BJ (cell line): ENCODE data around the gene GRIP2. TPM values are rescaled to one million over a fixed set of nuclear protein-coding genes. Genes with fewer than 3 reads are reported as not detected.

Experiments used
- CTCF ChIA-PET: fragments of 350-600 bp; formaldehyde crosslinking; extraction: SDS; loops from one replicate; lab custom pipeline; 2021; ENCODE audit warnings: antibody characterized with exemption, inconsistent platforms; lab: Yijun Ruan, JAX
- POLR2A ChIA-PET: fragments of 300-600 bp; sonication (Branson Sonifier 250); formaldehyde crosslinking; extraction: SDS; loops from one replicate; lab custom pipeline; 2021; ENCODE audit warnings: antibody characterized with exemption; lab: Charles Lee
- DNase-seq: peaks from one replicate; pipeline ENCODE4 v3.0.0-alpha.2; 2011; ENCODE audit warnings: low read depth
- H3K27me3 ChIP-seq: 2 replicates; pipeline ENCODE4 v1.6.0; 2011; ENCODE audit warnings: low read length; ENCODE audit not compliant: control insufficient read depth, insufficient read depth
- H3K36me3 ChIP-seq: 2 replicates; pipeline ENCODE4 v1.5.1; 2011; ENCODE audit warnings: low read length; ENCODE audit not compliant: control insufficient read depth, insufficient read depth
- H3K4me3 ChIP-seq: 2 replicates; pipeline ENCODE4 v1.5.1; 2011; ENCODE audit warnings: low read depth, mild to moderate bottlenecking, control low read depth, low read length
- CTCF ChIP-seq: IDR thresholded peaks from 2 replicates; pipeline ENCODE4 v1.5.1; 2011; ENCODE audit warnings: low read depth, mild to moderate bottlenecking, control low read depth, inconsistent platforms, low read length, moderate library complexity; ENCODE audit not compliant: insufficient read depth
- polyA plus RNA-seq: library from polyadenylated mRNA; depleted of rRNA; stranded (reverse); fragments of >200 nt; gene quantifications from 2 replicates; pipeline ENCODE4 v1.2.3, GENCODE V29; 2011

Gene GRIP2
- polyA plus RNA-seq, 1 experiment = 0.45 TPM

GRCh38 chr3:14474363-14475081 lies 65.6 kb downstream of the GRIP2 start:
- TF ChIP-seq CTCF = no peak
- peaks cover 50% of the 10 kb centered on the region for H3K36me3 ChIP-seq
- no peaks in the 10 kb centered on the region for H3K27me3 ChIP-seq
- CTCF ChIA-PET = interaction anchor here (0.6 to 1.5 kb wide), 4 partner anchors 12 to 449 kb away, joined by 3 to 7 read pairs (median 4); no protein-coding TSS in a partner anchor
- DNase-seq = no peak
- no peak overlapping the region for H3K4me3 ChIP-seq
- POLR2A ChIA-PET = no interaction called here

GRCh38 chr3:14473411-14473891 lies 66.7 kb downstream of the GRIP2 start:
- POLR2A ChIA-PET = interaction anchor here (0.7 kb wide), 1 partner anchor 83 kb away, joined by 3 read pairs; no protein-coding TSS in a partner anchor
- no peak for DNase-seq
- H3K36me3 ChIP-seq = peaks cover 52% of the 10 kb centered on the region
- no peak for TF ChIP-seq CTCF
- CTCF ChIA-PET = interaction anchor here (0.6 to 1.7 kb wide), 6 partner anchors 21 to 735 kb away, joined by 3 to 9 read pairs (median 3); no protein-coding TSS in a partner anchor
- H3K27me3 ChIP-seq = no peaks in the 10 kb centered on the region
- no peak overlapping the region for H3K4me3 ChIP-seq

- ChIA-PET POLR2A (interaction anchor here (0.7 kb wide), 1 partner anchor 82 kb away, joined by 3 read pairs; no protein-coding TSS in a partner anchor), CTCF (interaction anchor here (0.6 to 1.7 kb wide), 7 partner anchors 10 to 735 kb away, joined by 3 to 9 read pairs (median 3); no protein-coding TSS in a partner anchor)
- Histone ChIP-seq H3K36me3 (peaks cover 52% of the 10 kb centered on the region), H3K27me3 (no peaks in the 10 kb centered on the region), H3K4me3 (no peak overlapping the region)
- peak; percentile 57 for DNase-seq
- TF ChIP-seq CTCF = no peak
These were observed 67.4 kb downstream of the GRIP2 start for GRCh38 chr3:14472471-14473351.

- DNase-seq = no peak
- no peak overlapping the region for H3K4me3 ChIP-seq
- no peaks in the 10 kb centered on the region for H3K27me3 ChIP-seq
- peaks cover 49% of the 10 kb centered on the region for H3K36me3 ChIP-seq
- no peak for TF ChIP-seq CTCF
- ChIA-PET CTCF (interaction anchor here (1.3 to 1.6 kb wide), 3 partner anchors 9 to 268 kb away, joined by 4 read pairs; no protein-coding TSS in a partner anchor), POLR2A (no interaction called here)
These were observed 68.5 kb downstream of the GRIP2 start for GRCh38 chr3:14471690-14472089.
